GM18502 (cell line): ENCODE measurements around the gene SPPL3.
A peak's percentile ranks its signal among the peaks of the same experiment; 100 is the strongest.
"Not testable (repeated sequence)": the region's sequence is repeated elsewhere in the genome, so short reads cannot be mapped to it uniquely, and the experiment has no call there.

ENCODE experiments used
- ATAC-seq: cut with Tn5 transposase; IDR thresholded peaks from one replicate; pipeline ENCODE4 v1.9.1; 2021; ENCODE audit warnings: mild to moderate bottlenecking; ENCODE audit not compliant: unreplicated experiment, poor library complexity

Gene SPPL3

DNA sequence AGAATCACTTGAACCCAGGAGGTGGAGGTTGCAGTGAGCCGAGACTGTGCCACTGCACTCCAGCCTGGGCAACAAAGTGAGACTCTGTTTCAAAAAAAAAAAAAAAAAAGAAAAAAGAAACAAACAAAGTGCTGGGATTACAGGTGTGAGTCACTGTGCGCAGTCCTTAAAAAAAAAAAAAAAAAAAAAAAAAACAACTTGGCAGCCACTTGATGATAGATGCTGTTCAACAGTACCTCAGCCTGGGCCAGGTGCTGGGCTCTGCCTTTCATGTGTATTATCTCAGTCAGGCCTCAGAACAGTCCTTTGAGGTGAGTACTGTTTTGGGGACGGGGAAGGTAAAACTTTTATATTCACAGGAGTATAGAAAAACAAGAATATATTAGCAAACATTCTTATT is 169.0 kb downstream of the SPPL3 start:
- ATAC-seq, result no peak

DNA sequence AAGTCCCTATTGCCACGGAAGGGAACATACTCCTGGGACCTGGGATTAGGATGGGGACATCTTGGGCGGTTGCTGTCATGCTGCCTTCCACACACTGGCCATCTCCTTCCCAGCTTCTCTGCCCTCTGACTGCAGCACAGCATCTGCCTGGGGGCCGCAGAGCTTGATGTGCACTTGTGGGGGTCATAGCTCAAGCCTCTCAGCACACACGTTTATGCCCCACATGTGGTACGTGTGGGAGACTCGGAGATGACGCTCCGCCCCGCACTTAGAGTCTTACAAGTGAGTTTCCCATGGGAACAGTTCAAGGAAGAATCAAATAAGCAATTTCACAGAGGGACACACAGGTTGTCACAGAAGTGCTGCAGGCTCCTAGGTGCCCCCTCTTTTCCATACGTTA is 169.9 kb downstream of the SPPL3 start:
- no peak for ATAC-seq

DNA sequence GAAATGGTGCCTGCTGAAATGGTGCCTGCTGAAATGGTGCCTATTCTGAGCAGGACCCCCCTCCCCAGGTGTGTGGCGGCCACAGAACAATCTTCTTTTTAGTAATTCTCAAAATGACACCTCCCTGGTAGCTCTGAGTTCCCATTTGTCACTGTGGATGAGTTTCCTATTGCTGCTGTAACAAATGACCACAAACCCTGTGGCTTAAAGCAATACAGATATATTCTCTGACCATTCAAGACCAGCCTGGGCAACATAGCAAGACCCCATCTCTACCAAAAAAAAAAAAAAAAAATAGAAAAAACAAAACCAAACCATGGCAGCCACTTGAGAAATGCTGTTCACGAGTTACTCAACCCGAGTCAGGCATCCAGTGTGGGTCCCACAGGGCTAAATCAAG is 170.6 kb downstream of the SPPL3 start:
- no peak for ATAC-seq

DNA sequence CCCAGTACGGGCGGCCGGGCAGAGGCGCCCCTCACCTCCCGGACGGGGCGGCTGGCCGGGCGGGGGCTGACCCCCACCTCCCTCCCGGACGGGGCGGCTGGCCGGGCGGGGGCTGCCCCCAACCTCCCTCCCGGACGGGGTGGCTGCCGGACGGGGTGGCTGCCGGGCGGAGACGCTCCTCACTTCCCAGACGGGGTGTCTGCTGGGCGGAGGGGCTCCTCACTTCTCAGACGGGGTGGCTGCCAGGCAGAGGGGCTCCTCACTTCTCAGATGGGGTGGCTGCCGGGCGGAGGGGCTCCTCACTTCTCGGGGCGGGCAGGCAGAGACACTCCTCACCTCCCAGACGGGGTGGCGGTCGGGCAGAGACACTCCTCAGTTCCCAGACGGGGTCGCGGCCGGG is 172.0 kb downstream of the SPPL3 start:
- ATAC-seq, result not testable (repeated sequence)

DNA sequence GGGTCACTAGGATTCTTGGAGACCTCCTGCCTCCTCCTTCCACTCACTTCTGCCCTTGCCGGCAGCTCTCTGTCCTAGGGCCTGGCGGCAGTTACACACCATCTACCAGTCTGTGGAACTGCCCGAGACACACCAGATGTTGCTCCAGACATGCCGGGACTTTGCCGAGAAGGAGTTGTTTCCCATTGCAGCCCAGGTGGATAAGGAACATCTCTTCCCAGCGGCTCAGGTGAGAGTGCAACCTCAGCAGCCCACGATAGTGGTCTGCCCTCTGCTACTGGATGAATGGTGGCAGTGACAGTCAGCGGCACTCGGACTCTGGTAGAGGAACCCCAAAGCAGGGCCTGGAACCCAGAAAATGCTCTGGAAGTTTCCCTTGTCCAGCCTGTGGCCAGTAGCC is 177.2 kb downstream of the SPPL3 start:
- no peak for ATAC-seq

DNA sequence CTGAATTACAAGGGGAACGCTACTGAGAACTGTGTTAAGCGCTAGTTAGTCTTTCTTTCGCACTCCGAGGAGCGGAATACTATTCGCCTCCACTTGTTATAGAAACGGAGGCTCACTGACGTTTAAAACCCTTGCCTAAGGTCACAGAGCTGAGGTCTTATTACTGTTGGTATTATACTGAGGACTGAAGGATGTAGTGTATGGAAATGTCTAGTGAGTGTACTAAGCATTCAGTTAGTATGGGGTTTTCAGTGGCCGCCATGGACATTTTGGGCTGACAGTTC is 177.7 kb downstream of the SPPL3 start:
- no peak for ATAC-seq

DNA sequence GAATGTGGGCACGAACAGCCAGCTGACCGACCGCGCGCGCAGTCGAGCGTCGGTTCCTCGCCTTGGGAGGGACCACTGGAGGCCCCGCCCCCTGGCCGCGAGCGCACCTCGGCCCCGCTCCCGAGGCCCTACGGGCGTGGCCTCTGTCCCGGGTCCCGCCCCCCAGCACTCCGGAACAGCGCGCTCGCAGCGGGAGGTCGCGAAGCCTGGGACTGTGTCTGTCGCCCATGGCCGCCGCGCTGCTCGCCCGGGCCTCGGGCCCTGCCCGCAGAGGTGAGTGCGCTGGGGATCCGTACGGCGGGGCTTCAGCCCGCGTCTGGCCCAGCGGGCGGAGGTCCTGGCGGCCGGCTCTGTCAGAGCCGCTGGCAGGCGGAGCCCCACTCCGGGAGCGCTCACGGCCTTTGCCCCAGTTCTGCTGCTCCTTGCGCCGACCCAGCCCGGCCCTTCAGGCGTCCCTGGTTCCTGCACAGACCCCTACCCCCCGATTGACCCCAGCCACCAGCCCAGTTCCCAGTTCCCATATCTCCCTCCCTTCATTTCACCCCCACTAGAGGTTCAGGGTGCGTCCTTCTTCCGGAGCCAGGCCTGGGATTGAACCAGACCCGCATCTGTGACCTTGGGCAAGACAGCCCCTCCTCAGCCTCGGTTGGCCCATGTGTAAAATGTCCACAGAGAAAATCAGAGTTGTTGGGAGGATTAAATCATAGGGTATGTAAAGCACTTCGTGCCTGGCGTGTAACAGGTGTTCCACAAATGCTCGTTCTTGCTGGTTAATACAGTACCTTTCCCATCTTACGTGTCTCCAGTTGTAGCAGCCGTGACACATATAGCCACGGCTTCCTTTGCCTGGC is 178.3 kb downstream of the SPPL3 start, which contains the start of gene ACADS:
Gene ACADS, plus strand, starts transcription at position 168 of the 851 bp plus-strand sequence. Its CDS starts 60 bp downstream, at position 228.
- ATAC-seq, result peak; percentile 88

DNA sequence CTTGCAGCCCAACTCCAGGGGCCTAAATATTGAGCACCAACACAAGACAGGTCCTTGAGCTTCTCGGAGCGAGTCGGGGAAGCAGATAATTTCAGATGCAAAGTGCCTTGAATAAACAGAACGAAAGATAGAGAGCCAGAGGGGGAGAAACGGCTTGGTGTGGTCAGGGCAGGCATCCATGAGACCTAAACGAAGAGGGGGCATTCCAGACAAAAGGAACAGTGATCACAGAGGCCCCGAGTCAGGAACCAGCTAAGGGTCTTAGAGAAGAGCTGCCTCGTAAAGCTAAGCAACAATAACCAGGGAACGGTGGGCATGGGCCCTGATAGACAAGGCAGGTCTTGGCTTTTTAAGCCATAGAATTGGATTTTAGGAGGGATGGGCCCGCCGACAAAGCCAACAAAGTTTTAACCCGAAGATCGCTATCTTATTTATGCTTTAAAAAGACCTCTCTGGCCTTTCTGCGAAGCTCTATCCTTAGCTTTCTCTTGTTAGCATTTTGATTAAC is 179.0 kb downstream of the SPPL3 start:
- no peak for ATAC-seq

DNA sequence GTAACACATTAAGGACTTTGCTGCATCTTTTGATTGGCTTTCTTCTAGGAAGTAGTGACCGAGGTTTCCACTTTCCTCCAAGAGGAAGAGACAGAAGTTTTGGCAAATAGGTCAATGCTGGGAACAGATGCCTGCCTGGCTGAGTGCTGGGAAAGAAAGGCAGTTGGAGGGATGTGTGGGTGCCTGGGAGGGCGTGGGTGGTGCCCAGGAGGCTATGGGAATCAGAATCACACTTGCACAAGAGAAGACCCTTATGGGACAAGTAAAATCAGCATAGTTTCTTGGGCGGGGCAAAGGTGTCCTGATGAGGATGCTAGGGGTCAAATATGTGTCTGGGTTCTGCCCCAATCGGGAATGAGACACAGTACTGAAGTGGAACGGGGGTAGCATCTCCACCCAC is 179.4 kb downstream of the SPPL3 start:
- no peak for ATAC-seq

DNA sequence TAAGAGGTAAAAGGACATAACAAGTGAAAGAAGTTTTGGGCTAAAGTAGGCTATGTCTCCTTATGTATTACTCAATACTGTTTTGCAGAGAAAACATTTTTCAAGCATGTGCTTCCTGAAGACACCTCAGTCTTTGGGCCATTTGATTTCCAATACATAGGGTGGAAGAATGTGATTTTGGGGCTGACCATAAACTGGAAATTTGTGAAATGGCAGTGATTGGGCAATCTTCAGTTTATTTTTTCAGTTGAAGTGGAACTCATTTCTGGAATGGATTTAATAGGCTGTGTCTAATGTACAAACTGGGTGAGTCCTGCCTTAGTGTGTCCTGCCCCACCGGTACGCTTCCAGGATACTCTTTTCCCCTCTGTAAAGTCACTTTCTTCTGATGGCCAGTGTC is 181.4 kb downstream of the SPPL3 start:
- ATAC-seq, result no peak

DNA sequence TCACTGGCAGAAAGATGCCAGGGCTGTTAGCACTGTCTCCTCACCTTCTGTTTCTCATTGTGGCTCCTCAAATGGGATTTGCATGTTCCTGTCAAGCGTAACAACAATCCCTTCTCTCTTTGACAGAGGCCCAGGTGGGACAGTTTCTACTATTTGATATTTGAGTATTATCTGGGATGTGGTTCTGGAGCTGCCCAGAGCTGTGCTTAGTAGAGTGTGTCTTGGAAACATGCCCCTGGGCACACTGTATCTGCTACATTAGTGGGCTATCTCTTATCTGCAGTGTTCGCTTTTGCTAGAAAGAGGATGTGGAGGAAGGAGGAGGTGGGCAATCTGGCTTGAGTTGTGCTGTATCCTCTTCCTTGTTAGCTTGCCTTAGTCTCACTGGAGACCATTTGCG is 182.3 kb downstream of the SPPL3 start:
- no peak for ATAC-seq

DNA sequence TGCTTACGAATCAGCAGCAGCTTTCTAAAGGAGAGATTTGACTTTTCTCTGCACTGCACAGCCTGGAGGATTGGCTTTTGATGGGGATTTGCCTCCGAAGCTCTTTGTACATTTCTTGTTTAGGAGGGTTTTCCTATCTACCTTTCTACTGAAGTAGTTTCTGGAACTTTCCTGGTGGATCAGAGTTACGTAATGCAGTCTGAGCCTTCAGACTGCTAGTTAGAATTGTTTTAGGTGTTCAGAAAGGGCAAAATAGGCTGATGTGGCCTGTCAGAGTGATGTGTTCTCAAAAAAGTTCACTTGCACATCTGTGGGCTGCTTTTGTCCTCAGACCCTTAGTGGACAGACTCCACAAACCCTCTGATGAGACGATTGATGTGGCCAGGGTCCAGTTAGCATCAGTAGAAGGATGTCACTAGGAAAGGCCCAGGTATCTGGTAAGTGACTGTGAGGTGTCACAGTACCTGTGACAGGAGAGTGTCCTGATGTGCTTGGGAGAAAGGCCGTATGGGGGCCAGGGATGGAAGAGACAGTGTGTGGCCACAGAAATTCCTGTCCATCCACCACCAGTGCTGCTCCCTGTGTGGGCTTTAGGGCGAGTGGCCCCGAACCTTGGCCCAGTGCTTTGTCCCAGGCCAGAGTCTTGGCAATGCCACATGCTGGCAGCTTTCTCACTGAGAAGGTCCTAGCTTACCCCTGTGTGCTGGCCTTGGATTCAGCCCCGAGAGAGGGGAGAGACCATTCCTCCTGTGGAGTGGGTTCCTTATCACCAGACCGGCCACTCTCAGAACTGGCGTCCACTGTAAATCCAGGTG is 183.0 kb downstream of the SPPL3 start:
- no peak for ATAC-seq

DNA sequence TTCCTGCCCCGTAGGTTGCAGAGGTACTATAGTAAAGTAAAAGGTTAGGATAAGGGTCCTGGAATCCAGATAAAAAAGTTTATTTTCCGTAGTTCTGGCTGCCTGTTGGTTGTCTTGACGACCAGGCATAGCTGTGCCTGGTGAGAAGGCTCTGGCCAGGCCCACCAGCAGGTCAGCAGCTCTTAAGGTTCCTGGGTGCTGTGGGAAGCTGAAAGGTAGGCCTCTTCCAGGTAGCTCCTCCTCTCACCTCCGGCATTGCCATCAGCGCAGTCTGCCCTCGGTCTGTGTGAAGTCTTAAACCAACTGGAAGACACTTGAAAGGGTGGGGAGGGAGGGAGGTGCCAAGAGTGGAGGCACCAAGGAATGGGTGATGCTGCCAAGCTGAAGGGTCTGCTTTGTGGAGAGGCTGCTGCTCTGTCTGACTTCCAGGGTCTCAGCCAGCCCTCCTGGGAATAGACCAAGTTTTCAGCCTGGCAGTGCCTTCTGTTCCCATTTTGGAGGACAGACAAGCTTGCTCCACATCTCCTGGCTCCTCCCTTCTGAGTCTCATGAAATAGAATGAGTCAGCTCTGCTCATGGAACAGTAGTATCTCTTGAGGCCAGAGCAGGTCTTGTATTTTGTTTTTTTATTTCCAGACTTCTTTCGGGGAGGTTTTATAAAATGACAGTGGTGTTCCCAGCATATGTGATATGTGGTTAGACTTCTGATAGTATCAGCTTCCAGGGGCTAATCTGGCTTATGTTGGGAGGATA is 183.7 kb downstream of the SPPL3 start:
- no peak for ATAC-seq

DNA sequence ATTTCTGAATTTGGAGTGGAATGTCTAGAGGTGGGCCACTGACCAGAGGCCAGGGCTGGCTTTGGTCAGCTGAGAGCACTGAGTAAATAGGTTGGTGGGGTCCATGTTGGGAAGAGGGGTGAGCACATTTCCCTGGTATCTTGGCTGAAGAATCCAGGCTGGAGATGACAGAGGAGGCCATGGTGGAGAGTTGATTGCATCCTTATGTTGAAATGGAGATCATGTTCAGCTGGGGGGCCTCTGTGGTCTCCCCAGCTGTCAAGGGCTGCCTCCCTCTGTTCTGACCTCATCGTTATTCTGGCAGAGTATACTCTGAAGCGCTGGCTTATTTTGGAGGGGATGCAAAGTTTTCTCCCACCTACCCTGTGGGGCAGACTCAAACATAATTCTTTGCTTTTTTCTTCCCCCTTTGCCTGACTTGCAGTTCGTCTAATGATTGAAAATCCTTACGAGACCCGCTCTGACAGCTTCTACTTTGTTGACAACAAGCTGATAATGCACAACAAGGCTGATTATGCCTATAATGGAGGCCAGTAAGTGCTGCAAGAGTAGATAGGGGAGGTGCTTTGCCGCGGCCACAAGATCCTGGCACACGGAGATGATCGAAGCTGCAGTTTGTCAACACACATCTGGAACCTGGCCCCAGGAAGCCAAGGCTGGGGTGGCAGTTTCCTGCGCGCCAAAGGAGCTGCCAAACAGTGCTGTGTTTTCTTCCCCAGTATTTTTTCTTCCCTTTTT is 184.5 kb downstream of the SPPL3 start:
- no peak for ATAC-seq

DNA sequence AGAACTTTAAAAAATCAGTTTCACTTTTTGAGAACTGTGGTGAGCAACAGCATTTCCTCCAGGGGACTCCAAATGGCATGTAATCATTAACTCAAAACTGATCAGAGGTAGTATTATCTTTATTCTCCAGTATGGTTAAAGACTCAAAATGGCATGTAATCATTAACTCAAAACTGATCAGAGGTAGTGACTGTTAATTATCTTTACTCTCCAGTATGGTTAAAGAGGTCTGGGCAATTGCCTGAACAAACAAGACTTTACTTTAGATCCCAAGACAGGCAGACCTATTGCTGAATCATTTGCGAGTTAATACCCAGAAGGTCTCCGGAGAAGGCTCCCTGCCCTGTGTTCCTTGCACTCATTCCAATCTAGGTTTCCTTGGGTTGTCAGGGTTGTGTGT is 185.1 kb downstream of the SPPL3 start:
- ATAC-seq, result no peak

DNA sequence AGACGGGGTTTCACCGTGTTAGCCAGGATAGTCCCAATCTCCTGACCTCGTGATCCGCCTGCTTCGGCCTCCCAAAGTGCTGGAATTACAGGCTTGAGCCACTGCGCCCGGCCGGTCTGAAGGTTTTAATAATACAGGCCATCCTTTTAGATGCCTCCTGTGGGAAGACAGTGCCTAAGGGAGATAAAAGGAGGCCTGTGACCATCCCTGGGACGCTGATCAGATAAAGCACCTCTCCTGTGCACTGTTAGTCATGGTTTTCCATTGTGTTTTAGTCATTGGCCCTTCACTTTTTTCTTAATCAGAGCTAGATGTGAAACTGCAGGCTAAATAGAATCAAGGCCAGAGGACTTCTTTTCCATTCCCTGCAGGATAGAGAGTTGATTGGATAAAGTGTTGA is 186.1 kb downstream of the SPPL3 start:
- ATAC-seq, result no peak

DNA sequence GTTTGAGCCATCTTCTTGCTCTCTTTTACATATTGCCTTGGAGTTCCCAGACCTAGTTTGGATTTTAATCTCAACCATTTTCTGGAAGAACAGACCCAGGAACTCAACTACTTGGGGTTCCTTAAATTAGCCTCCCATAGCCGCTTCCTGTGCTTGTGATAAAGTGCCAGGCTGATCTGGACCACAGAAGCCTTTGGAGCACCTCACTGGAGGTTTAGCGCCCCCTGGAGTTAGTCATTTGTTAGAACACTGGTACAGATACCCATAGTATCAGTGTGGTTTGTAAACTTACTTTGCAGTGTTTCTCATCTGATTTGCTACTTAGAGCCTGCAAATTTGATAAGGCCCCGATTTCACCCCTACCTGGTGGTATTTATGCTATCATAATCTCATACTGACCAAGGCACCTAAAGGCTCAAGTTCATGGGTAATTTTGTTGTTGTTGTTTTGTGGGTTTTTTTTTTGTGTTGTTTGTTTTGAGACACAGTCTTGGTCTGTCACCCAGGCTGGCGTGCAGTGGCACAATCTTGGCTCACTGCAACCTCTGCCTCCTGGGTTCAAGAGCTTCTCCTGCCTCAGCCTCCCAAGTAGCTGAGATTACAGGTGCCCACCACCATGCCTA is 190.2 kb downstream of the SPPL3 start:
- no peak for ATAC-seq

DNA sequence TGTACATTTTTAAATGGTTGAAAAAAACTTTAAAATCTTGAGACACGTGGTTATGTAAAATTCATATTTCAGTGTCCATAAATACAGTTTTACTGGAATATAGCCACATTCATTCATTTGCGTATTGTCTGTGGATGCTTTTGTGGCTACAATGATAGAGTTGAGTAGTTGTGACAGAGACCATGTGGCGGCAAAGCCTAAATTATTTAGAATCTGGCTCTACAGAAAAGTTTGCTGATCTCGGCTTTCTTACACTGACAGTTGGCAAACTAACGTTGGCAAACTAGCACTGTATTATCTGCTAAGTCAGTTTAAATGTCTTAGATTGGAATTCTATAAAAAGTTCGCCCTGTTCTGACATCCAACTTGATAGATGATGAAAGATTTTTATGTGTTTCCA is 191.5 kb downstream of the SPPL3 start:
- ATAC-seq, result no peak
